ENCODE measurements around the gene CROCC.

DNA sequence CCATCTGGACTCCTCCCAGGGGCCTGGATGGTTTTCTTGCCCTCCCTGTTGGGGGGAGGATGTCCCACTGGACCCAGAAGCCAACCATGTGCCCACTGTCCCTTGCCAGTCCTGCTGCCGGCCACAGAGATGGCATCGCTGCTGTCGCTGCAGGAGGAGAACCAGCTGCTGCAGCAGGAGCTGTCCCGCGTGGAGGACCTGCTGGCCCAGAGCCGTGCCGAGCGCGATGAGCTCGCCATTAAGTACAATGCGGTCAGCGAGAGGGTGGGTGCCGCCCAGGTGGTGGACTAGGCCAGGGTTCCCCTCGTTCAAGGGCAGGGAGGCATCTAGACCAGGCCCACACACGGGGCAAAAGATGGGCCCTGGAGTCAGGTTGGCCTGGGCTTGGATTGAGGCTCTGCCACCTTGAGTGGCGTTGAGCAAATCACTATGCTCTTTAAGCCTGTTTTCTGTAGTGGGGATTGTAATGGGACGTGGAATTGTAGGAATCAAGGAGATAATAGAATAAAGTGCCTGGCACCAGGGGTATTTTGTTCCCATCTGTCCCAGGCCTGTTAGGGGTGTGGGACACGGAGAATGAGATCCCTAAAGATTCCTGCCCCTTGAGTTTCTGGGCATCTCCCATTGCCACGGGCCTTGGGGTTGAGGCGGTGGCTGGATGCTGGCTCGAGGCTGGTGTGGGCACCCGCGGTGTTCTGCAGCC lies 2.6 kb downstream of the CROCC start:
- TF ChIP-seq JUNB (IDR thresholded peaks at IDR 0.05; ENCODE audit: unreplicated experiment) (no peak), CTCF (conservative IDR thresholded peaks at IDR 0.05; ENCODE audit: low read depth in 2 of 2) (no peak), POLR2AphosphoS5 (IDR thresholded peaks at IDR 0.05; ENCODE audit: low read depth) (no peak), EZH2 (IDR thresholded peaks at IDR 0.05; ENCODE audit: low read depth, unreplicated experiment) (no peak), EZH2phosphoT487 (IDR thresholded peaks at IDR 0.05; ENCODE audit: unreplicated experiment) (no peak), STAT1 (IDR thresholded peaks at IDR 0.05; ENCODE audit: unreplicated experiment) (no peak), NANOG (IDR thresholded peaks at IDR 0.05; ENCODE audit: borderline replicate concordance) (no peak), ZNF114 (CRISPR knock-in tag; IDR thresholded peaks at IDR 0.05) (no peak), CREB1 (CRISPR knock-in tag; IDR thresholded peaks at IDR 0.05; ENCODE audit: low read depth) (no peak), ETS1 (IDR thresholded peaks at IDR 0.05) (no peak), ZNF331 (CRISPR knock-in tag; IDR thresholded peaks at IDR 0.05; ENCODE audit: low read depth) (no peak)
- TF ChIP-seq, protein P1, sequence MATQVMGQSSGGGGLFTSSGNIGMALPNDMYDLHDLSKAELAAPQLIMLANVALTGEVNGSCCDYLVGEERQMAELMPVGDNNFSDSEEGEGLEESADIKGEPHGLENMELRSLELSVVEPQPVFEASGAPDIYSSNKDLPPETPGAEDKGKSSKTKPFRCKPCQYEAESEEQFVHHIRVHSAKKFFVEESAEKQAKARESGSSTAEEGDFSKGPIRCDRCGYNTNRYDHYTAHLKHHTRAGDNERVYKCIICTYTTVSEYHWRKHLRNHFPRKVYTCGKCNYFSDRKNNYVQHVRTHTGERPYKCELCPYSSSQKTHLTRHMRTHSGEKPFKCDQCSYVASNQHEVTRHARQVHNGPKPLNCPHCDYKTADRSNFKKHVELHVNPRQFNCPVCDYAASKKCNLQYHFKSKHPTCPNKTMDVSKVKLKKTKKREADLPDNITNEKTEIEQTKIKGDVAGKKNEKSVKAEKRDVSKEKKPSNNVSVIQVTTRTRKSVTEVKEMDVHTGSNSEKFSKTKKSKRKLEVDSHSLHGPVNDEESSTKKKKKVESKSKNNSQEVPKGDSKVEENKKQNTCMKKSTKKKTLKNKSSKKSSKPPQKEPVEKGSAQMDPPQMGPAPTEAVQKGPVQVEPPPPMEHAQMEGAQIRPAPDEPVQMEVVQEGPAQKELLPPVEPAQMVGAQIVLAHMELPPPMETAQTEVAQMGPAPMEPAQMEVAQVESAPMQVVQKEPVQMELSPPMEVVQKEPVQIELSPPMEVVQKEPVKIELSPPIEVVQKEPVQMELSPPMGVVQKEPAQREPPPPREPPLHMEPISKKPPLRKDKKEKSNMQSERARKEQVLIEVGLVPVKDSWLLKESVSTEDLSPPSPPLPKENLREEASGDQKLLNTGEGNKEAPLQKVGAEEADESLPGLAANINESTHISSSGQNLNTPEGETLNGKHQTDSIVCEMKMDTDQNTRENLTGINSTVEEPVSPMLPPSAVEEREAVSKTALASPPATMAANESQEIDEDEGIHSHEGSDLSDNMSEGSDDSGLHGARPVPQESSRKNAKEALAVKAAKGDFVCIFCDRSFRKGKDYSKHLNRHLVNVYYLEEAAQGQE (IDR thresholded peaks at IDR 0.05; ENCODE audit: unreplicated experiment), result no peak
- TF ChIP-seq, protein P2, sequence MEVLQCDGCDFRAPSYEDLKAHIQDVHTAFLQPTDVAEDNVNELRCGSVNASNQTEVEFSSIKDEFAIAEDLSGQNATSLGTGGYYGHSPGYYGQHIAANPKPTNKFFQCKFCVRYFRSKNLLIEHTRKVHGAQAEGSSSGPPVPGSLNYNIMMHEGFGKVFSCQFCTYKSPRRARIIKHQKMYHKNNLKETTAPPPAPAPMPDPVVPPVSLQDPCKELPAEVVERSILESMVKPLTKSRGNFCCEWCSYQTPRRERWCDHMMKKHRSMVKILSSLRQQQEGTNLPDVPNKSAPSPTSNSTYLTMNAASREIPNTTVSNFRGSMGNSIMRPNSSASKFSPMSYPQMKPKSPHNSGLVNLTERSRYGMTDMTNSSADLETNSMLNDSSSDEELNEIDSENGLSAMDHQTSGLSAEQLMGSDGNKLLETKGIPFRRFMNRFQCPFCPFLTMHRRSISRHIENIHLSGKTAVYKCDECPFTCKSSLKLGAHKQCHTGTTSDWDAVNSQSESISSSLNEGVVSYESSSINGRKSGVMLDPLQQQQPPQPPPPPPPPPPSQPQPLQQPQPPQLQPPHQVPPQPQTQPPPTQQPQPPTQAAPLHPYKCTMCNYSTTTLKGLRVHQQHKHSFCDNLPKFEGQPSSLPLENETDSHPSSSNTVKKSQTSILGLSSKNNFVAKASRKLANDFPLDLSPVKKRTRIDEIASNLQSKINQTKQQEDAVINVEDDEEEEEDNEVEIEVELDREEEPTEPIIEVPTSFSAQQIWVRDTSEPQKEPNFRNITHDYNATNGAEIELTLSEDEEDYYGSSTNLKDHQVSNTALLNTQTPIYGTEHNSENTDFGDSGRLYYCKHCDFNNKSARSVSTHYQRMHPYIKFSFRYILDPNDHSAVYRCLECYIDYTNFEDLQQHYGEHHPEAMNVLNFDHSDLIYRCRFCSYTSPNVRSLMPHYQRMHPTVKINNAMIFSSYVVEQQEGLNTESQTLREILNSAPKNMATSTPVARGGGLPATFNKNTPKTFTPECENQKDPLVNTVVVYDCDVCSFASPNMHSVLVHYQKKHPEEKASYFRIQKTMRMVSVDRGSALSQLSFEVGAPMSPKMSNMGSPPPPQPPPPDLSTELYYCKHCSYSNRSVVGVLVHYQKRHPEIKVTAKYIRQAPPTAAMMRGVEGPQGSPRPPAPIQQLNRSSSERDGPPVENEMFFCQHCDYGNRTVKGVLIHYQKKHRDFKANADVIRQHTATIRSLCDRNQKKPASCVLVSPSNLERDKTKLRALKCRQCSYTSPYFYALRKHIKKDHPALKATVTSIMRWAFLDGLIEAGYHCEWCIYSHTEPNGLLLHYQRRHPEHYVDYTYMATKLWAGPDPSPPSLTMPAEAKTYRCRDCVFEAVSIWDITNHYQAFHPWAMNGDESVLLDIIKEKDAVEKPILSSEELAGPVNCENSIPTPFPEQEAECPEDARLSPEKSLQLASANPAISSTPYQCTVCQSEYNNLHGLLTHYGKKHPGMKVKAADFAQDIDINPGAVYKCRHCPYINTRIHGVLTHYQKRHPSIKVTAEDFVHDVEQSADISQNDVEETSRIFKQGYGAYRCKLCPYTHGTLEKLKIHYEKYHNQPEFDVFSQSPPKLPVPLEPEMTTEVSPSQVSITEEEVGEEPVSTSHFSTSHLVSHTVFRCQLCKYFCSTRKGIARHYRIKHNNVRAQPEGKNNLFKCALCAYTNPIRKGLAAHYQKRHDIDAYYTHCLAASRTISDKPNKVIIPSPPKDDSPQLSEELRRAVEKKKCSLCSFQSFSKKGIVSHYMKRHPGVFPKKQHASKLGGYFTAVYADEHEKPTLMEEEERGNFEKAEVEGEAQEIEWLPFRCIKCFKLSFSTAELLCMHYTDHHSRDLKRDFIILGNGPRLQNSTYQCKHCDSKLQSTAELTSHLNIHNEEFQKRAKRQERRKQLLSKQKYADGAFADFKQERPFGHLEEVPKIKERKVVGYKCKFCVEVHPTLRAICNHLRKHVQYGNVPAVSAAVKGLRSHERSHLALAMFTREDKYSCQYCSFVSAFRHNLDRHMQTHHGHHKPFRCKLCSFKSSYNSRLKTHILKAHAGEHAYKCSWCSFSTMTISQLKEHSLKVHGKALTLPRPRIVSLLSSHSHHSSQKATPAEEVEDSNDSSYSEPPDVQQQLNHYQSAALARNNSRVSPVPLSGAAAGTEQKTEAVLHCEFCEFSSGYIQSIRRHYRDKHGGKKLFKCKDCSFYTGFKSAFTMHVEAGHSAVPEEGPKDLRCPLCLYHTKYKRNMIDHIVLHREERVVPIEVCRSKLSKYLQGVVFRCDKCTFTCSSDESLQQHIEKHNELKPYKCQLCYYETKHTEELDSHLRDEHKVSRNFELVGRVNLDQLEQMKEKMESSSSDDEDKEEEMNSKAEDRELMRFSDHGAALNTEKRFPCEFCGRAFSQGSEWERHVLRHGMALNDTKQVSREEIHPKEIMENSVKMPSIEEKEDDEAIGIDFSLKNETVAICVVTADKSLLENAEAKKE (CRISPR knock-in tag; IDR thresholded peaks at IDR 0.05), result no peak
